CD4-positive, alpha-beta T cell treated with Interleukin-2 at 100 ng/mL for 4 hours (primary cell): ENCODE measurements around the gene BCL7A.

Source experiments
- DNase-seq: peaks from one replicate; pipeline ENCODE4 v3.0.0-alpha.2; 2020; ENCODE audit warnings: low spot score

Gene BCL7A

DNA sequence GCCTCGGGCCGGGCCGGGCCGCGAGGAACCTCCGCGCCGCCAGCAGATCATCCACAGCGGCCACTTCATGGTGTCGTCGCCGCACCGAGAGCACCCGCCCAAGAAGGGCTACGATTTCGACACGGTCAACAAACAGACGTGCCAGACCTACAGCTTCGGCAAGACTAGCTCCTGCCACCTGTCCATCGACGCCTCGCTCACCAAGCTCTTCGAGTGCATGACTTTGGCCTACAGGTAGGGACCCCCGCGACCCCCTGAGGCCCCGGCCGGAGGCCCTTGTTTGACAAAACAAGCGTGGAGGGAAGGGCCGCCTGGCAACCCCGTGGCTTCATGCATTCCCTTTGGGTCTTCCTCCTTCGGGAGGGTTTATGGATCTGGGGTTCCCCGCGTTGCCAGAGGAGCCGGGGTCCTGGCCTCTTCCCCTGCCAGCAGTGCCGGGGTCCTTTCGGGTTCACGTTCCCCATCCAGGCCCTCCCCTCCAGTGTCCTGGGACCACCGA lies 57.4 kb downstream of the BCL7A start:
- no peak for DNase-seq

DNA sequence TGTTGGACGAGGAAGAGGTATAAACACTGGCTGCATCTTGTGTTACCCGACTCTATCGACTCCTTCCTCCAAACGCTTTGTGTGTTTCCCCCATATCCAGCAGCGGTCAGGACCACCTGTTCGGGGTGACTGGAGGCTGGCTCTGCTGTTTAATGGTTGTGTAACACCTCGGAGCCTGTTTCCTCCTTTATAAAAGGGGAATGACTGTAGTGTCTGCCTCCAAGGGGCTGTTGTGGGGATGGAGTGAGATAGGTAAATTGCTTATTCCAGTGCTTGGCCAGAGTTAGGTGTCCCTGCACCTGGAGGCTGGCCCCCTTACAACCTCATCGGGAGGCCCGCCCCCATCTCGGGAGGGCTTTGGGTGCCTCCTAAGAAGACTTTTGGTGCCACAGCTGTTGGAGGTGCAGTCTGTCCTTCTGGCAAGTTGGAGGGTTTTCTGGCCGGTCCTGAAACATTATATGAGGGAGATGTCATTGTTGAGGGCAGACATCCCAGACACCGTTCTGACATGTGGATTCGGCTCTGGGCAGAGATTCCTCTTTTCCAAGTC lies 57.9 kb downstream of the BCL7A start:
- DNase-seq = no peak

DNA sequence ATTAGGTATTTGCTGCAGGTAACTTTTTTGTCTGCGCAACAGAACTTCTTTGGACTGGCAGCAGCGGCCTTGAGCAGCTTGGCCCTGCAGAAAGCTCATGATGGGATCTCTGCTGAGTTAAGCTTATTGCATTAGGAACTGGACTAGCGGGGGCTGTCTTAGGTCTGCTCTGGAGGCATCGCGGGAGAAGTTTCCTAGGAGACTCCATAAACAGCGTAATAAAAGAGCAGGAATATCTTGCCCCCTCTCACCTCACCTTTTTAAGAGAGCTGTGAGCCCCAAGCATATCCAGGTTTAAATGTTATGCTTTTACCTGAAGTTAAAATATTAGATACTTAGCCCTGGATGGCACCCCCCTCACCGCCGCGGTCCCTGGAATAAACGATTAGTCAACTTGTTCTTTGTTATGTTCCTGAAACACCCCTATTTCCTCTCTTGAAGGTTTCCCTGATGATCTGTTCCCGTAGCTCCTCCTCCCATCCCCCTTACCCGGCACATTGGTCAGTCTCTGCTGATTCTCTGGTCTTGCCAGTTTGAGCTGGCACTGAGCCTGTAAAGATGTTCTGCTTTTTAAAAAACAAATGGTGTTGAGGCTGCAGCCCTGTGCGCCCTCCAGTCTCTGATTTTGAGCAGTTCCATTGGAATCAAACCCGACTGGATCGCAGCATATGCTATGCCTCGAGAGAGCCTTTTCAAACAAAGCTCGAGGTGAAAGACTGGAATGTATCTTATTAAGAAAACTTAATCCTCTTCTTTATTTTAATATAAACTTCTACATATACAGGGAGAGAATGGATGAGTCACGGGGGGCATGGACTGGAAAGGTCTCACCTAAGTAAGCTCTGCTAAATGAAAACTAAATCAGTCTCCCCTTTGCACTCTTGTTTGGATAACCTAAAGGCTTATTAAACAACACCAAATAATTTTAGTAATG lies 58.7 kb downstream of the BCL7A start:
- DNase-seq = no peak

DNA sequence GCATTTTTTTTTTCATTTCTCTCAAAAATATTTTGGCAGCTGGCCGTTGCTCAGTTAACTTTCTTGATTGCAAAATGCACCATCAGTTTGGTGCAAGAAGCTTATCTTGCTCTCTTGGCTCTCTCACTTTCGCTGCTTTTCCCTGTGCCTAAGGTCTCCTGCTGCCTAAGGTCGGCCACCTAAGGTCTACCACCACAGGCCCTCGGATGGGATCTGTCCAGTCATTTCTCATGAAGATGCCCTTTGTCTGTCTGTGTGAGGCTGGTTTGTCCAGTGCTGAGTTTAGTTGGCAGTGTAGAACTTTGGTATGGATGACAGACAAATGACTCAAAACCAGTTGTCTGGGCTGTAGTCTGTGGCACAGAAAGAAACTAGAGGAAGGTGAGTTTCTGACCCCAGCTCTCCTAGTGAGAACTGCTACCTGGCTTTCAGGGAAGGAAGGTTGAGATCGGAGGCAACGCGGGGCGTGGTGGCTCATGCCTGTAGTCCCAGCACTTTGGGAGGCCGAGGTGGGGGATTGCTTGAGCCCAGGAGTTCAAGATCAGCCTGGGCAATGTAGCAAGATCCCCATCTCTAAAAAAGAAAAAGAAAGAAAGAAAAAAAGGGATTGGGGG lies 59.5 kb downstream of the BCL7A start:
- DNase-seq = no peak

- DNase-seq = peak; percentile 48
These were observed 60.1 kb downstream of the BCL7A start for GRCh38 chr12:122081697-122082221.

- DNase-seq = no peak
These were observed 61.1 kb downstream of the BCL7A start for GRCh38 chr12:122082621-122083356.

GRCh38 chr12:122084857-122085405 lies 63.2 kb downstream of the BCL7A start:
- no peak for DNase-seq

DNA sequence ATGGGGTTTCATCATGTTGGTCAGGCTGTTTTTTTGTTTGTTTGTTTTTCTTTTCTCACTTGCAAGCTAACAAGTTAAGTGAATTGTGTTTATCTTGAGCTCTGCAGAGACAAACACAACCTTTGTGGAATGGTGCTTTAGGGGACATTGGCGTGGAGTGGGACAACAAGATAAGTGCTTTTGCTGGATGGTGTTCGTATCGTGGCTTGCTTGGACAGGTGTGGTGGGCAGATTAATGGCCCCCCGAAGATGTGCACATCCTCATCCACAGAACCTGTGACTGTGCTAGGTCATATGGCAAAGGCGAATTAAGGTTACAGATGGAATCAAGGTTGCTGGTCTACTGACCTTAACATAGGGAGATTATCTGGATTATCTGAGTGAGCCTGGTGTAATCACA lies 63.9 kb downstream of the BCL7A start:
- DNase-seq = no peak

GRCh38 chr12:122086116-122086515 lies 64.4 kb downstream of the BCL7A start:
- DNase-seq = no peak

- DNase-seq = no peak
These were observed 65.1 kb downstream of the BCL7A start for GRCh38 chr12:122086641-122087285.

- DNase-seq = no peak
These were observed 65.9 kb downstream of the BCL7A start for GRCh38 chr12:122087431-122088178.

DNA sequence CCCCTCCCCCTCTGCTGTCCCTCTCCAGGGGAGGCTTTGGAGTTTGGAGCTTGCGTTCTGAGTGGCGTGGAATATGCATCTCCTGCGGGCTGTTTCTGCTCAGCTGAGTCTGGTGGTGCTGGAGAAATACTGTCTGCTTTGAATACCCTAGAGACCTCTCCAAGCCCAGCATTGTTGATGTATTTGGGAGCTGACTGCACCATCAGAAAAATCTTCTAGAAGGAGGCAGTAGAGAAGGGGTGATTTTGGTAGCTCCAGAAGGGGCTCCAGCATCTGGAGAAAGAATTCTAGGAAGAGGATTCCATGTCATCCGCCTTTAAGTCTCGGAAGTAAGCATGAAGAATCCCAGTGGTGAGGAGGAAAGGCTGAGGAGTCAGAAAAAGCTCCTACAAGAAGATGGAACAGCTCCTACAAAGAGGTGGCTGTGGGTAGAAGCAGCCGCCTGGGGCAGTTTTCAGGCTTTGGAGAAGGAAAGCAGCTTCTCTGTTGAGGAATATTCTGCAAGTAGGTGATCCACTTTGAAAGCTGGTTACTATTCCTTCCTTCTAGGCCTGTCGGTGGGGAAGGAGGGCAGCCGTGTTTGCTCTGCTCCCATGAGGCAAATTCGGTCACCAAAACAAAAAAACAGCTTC lies 66.6 kb downstream of the BCL7A start:
- DNase-seq = no peak

DNA sequence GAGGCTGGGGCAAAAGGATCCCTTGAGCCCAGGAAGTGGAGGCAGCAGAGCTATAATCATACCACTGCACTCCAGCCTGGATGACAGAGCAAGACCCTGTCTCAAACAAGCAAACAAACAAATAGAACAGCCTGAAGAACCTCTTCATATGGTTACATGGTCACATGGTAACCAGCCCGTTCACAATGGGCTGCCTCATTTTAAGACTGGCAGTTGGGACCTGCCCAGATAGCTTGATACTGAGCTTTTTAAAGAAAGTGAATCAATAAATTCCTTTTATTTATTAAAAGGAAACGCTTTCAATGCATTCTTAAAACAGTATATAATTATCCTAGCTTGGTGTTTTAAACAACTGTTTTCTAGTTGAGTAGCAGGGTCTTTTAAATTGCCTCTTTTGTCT lies 67.4 kb downstream of the BCL7A start:
- DNase-seq = no peak

DNA sequence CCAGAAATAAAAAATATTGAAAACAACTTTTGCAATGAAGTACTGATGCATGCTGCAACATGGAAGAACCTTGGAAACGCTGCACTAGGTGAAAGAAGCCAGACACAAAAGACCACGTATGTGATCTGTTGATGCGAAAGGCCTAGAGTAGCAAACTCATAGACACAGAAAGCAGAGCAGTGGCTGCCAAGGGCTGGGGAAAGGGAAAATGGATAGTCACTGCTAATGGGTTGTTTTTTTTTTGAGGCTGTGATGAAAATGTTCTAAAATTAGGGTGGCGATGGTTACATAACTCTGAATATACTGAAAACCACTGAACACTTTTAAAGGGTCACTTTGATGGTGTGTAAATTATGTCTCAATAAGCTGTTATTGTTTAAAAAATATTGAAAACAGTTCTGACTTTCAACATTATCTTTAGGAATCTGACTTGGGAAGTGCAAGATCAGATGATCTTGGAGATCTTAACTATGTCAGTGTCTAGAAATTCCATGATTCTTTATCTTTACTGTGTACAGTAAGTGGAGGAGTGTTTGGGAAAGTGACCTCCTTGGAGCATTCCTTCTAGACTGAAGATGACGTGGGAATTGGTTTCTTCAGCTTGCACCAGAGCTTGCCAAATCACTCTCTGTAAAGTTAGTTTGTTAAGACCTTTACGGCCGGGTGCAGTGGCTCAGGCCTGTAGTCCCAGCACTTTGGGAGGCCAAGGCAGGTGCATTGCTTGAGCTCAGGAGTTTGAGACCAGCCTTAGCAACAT lies 69.3 kb downstream of the BCL7A start:
- no peak for DNase-seq

- no peak for DNase-seq
These were observed 71.6 kb downstream of the BCL7A start for GRCh38 chr12:122093098-122093883.

DNA sequence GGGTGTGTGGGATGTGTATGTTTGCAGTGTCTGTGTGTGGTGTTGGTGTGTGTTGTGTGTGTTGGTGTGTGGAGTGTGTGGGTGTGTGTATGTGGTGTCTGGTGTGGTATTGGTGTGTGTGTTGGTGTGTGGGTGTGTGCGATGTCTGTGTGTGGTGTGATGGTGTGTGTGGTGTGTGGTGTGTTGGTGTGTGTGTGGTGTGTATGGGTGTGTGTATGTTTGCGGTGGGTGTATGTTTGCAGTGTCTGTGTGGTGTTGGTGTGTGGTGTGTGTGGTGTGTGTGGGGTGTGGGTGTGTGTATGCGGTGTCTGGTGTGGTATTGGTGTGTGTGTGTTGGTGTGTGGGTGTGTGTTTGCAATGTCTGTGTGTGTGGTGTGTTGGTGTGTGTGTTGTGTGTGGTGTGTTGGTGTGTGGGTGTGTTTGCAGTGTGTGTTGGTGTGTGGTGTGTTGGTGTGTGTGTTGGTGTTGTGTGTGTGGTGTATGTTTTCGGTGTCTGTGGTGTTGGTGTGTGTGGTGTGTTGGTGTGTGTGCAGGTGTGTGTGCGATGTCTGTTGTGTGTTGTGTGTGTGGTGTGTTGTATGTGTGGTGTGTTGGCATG lies 72.6 kb downstream of the BCL7A start:
- DNase-seq = no peak

- no peak for DNase-seq
These were observed 73.3 kb downstream of the BCL7A start for GRCh38 chr12:122094735-122095631.
